ENCODE results near the gene IL1A. TPM values are rescaled to one million over a fixed set of nuclear protein-coding genes. Genes with fewer than 3 reads are reported as not detected.

IL1A gene
- total RNA-seq, 3 donors from 2014 or later, result 0.44 TPM; not detected in 2

GRCh38 chr2:112767693-112768330 lies 16.5 kb downstream of the IL1A start:
- Histone ChIP-seq H3K4me1 (no peaks in the 10 kb centered on the region), H3K27ac (no peak overlapping the region), H3K9me3 (no peaks in the 10 kb centered on the region), H3K27me3 (no peaks in the 10 kb centered on the region), H3K4me3 (no peak overlapping the region), H3K36me3 (no peaks in the 10 kb centered on the region)
- DNase-seq (ENCODE audit: low spot score in 2 of 2), result no peak
- TF ChIP-seq CTCF (IDR thresholded peaks at IDR 0.05) (no peak), POLR2AphosphoS5 (IDR thresholded peaks at IDR 0.05) (no peak), POLR2A (IDR thresholded peaks at IDR 0.05) (no peak)
- intact Hi-C loops (cut with DNase I; ENCODE audit: low total_unique reads), result no loop called here

- no peaks in the 10 kb centered on the region for H3K9me3 ChIP-seq
- no peak overlapping the region for H3K27ac ChIP-seq
- DNase-seq (ENCODE audit: low spot score in 2 of 2), result no peak
- H3K36me3 ChIP-seq, result no peaks in the 10 kb centered on the region
- H3K4me1 ChIP-seq, result no peaks in the 10 kb centered on the region
- intact Hi-C loops (cut with DNase I; ENCODE audit: low total_unique reads), result no loop called here
- TF ChIP-seq POLR2A (IDR thresholded peaks at IDR 0.05) (no peak), CTCF (IDR thresholded peaks at IDR 0.05) (no peak), POLR2AphosphoS5 (IDR thresholded peaks at IDR 0.05) (no peak)
- H3K4me3 ChIP-seq, result peak overlapping the region; percentile 65 to 80 (median 76)
- no peaks in the 10 kb centered on the region for H3K27me3 ChIP-seq
Observed at GRCh38 chr2:112765251-112765650, 19.0 kb downstream of the IL1A start.

DNA sequence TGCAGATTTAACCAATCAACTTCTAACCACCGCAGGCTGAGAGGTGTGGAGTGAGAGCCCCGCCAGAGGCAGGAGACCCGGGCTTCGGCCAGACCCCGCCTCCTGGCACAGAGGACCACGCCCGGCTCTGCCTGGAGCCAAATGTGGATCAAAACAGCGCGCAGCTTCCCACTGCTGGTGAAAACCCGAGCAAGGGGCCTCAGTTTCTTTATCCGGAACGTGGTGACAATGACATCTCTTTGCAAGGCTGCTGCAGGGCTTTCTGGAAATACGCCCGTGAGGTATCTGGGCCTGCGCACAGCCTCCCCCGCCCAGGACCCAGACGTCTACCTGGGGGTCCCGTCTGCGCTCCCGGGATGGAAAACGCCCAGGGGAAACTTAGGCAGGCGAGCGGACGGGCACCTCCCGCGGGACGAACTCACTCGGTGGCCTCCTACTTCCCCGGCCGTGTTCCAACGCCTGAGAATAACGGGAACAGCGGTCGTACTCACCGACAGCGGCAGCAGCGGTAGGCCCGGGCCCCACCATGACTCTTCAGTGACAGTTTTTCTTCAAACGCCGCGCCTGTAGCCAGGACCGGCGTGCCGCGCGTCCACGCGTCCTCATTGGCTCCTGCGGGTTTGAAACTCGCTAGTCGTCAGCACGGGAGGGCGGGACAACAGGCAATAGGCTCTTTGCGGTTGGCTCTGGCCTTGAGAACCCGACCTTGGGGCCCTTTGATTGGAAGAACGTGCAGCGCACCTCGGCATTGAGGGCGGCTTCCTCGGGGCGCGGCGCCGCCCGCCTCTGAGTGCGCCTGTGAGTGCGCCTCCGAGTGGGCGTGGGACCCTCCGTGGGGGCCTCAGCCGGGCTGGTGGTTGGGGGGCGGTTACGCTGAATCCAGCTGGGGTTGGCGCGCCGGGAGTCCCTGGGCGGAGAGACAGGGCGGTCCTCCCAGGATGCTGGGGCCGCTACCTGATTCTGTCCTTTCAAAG lies 19.9 kb downstream of the IL1A start, which contains the start of gene CKAP2L:
TSS of gene CKAP2L (minus strand) at position 539 of the 974 bp plus-strand sequence. CDS start at position 528, 11 bp downstream.
- intact Hi-C loops (cut with DNase I; ENCODE audit: low total_unique reads), result no loop called here
- H3K36me3 ChIP-seq, result no peaks in the 10 kb centered on the region
- H3K27ac ChIP-seq, result peak within 1 kb of the TSS in 1 of 2 donors; percentile 0
- no peaks in the 10 kb centered on the region for H3K4me1 ChIP-seq
- peak; percentile 94 for DNase-seq (ENCODE audit: low spot score in 2 of 2)
- no peak for TF ChIP-seq POLR2A (IDR thresholded peaks at IDR 0.05)
- TF ChIP-seq POLR2AphosphoS5 (IDR thresholded peaks at IDR 0.05), result no peak
- no peak for TF ChIP-seq CTCF (IDR thresholded peaks at IDR 0.05)
- H3K4me3 ChIP-seq, result peak within 1 kb of the TSS; percentile 65 to 80 (median 76)
- H3K27me3 ChIP-seq, result no peaks in the 10 kb centered on the region
- H3K9me3 ChIP-seq, result no peaks in the 10 kb centered on the region

GRCh38 chr2:112762276-112762675 lies 22.0 kb downstream of the IL1A start:
- H3K36me3 ChIP-seq, result no peaks in the 10 kb centered on the region
- H3K9me3 ChIP-seq, result no peaks in the 10 kb centered on the region
- no peak overlapping the region for H3K27ac ChIP-seq
- TF ChIP-seq POLR2A (IDR thresholded peaks at IDR 0.05), result no peak
- no peak for TF ChIP-seq POLR2AphosphoS5 (IDR thresholded peaks at IDR 0.05)
- no peak for TF ChIP-seq CTCF (IDR thresholded peaks at IDR 0.05)
- no peak for DNase-seq (ENCODE audit: low spot score in 2 of 2)
- H3K4me1 ChIP-seq, result no peaks in the 10 kb centered on the region
- no peaks in the 10 kb centered on the region for H3K27me3 ChIP-seq
- H3K4me3 ChIP-seq, result no peak overlapping the region
- intact Hi-C loops (cut with DNase I; ENCODE audit: low total_unique reads), result no loop called here

DNA sequence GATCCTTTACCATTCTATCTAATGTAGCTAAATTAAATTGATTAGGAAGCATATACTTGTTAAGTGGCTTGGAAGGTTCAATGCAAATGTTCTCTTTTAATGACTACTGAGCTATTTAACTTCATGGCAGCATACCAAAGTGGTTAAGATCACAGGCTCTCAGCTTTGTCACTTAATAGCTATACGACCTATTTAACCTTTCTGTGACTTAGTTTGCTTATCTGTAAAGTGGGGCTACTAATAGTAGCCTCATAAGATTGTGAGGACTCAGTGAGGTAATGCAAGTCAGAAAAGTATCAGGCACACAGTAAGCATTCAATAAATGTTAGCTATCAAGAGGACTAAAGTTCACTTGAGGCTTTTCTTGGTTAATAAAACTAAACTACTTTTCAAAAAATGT lies 24.1 kb downstream of the IL1A start:
- H3K27me3 ChIP-seq, result no peaks in the 10 kb centered on the region
- no peaks in the 10 kb centered on the region for H3K9me3 ChIP-seq
- intact Hi-C loops (cut with DNase I; ENCODE audit: low total_unique reads), result no loop called here
- DNase-seq (ENCODE audit: low spot score in 2 of 2), result no peak
- no peak for TF ChIP-seq POLR2A (IDR thresholded peaks at IDR 0.05)
- TF ChIP-seq CTCF (IDR thresholded peaks at IDR 0.05), result no peak
- no peak for TF ChIP-seq POLR2AphosphoS5 (IDR thresholded peaks at IDR 0.05)
- H3K4me1 ChIP-seq, result no peaks in the 10 kb centered on the region
- no peaks in the 10 kb centered on the region for H3K36me3 ChIP-seq
- no peak overlapping the region for H3K27ac ChIP-seq
- H3K4me3 ChIP-seq, result no peak overlapping the region
